Neural cell (in vitro differentiated cells): ENCODE data around the gene ITIH4. TPM values are rescaled to one million over a fixed set of nuclear protein-coding genes. Genes with fewer than 3 reads are reported as not detected.

Source experiments
- H2AFZ ChIP-seq: fragments of 200-600, 300-800 bp; sonication (generic), shearing (Covaris generic); 2 replicates; pipeline ENCODE4 v1.6.0; 2014; ENCODE audit warnings: low read depth, mild to moderate bottlenecking, antibody characterized with exemption, low read length, moderate library complexity
- H3F3A ChIP-seq: fragments of 200-600 bp; shearing (Covaris generic); 2 replicates; pipeline ENCODE4 v1.6.1; 2016; ENCODE audit warnings: mild to moderate bottlenecking, moderate library complexity, mixed read lengths, antibody characterized with exemption, low read length; ENCODE audit not compliant: insufficient read depth, poor library complexity, severe bottlenecking
- H3K27ac ChIP-seq: fragments of 200-600, 300-800 bp; sonication (generic), shearing (Covaris generic); 2 replicates; pipeline ENCODE4 v1.5.1; 2014; ENCODE audit warnings: mild to moderate bottlenecking, low read length, moderate library complexity
- H3K27me3 ChIP-seq: fragments of 300-800, 200-600 bp; sonication (generic), shearing (Covaris generic); 2 replicates; pipeline ENCODE4 v1.6.0; 2014; ENCODE audit warnings: mild to moderate bottlenecking, low read depth, low read length, moderate library complexity; ENCODE audit not compliant: insufficient read depth
- H3K36me3 ChIP-seq: fragments of 300-800, 200-600 bp; sonication (generic), shearing (Covaris generic); 2 replicates; pipeline ENCODE4 v1.5.1; 2014; ENCODE audit warnings: mild to moderate bottlenecking, antibody characterized with exemption, low read length, moderate library complexity; ENCODE audit not compliant: insufficient read depth
- H3K4me2 ChIP-seq: fragments of 300-800, 200-600 bp; sonication (generic), shearing (Covaris generic); 2 replicates; pipeline ENCODE4 v1.6.0; 2014; ENCODE audit warnings: mild to moderate bottlenecking, low read length
- H3K4me3 ChIP-seq: fragments of 300-800, 200-600 bp; sonication (generic), shearing (Covaris generic); 2 replicates; pipeline ENCODE4 v1.5.1; 2014; ENCODE audit warnings: mild to moderate bottlenecking, low read length, moderate library complexity
- H3K79me2 ChIP-seq: fragments of 200-600 bp; shearing (Covaris generic); replicated peaks from 2 replicates; pipeline ENCODE4 v1.6.0; 2014; ENCODE audit warnings: mild to moderate bottlenecking, low read length, moderate library complexity; ENCODE audit not compliant: insufficient read depth
- H3K9ac ChIP-seq: fragments of 300-800, 200-600 bp; sonication (generic), shearing (Covaris generic); 2 replicates; pipeline ENCODE4 v1.6.1; 2016; ENCODE audit warnings: mild to moderate bottlenecking, low read length, mixed read lengths
- H3K9me2 ChIP-seq: fragments of 200-600 bp; shearing (Covaris generic); 2 replicates; pipeline ENCODE4 v1.6.1; 2016; ENCODE audit warnings: mild to moderate bottlenecking, low read length, mixed read lengths; ENCODE audit not compliant: insufficient read depth
- H3K9me3 ChIP-seq: fragments of 200-600, 300-800 bp; sonication (generic), shearing (Covaris generic); 2 replicates; pipeline ENCODE4 v1.6.1; 2016; ENCODE audit warnings: mild to moderate bottlenecking, mixed run types, low read length, moderate library complexity, mixed read lengths
- H4K20me1 ChIP-seq: fragments of 200-600 bp; shearing (Covaris generic); 2 replicates; pipeline ENCODE4 v1.6.1; 2016; ENCODE audit warnings: mild to moderate bottlenecking, mixed run types; ENCODE audit not compliant: insufficient read depth
- CTCF ChIP-seq: fragments of 450-650 bp; IDR thresholded peaks from 2 replicates; pipeline ENCODE4 v1.5.1; 2014; ENCODE audit warnings: antibody characterized with exemption, mild to moderate bottlenecking, moderate library complexity; ENCODE audit not compliant: poor library complexity, severe bottlenecking
- EP300 ChIP-seq: fragments of 450-650 bp; conservative IDR thresholded peaks from 2 replicates; pipeline ENCODE4 v1.6.1; 2014; ENCODE audit warnings: antibody characterized with exemption, mild to moderate bottlenecking, moderate library complexity; ENCODE audit not compliant: poor library complexity, severe bottlenecking
- EZH2 ChIP-seq: fragments of 200-600, 300-800 bp; shearing (Covaris generic), sonication (generic); IDR thresholded peaks from 2 replicates; pipeline ENCODE4 v1.6.1; 2014; ENCODE audit warnings: antibody characterized with exemption, low read length, borderline replicate concordance, mild to moderate bottlenecking; ENCODE audit not compliant: insufficient read depth, poor library complexity, severe bottlenecking
- MXI1 ChIP-seq: fragments of 450-650 bp; conservative IDR thresholded peaks from 2 replicates; pipeline ENCODE4 v1.6.1; 2014; ENCODE audit warnings: antibody characterized with exemption, mild to moderate bottlenecking; ENCODE audit not compliant: poor library complexity, severe bottlenecking
- POLR2AphosphoS5 ChIP-seq: IDR thresholded peaks from 2 replicates; pipeline ENCODE4 v1.6.1; 2012
- RAD21 ChIP-seq: fragments of 450-650 bp; conservative IDR thresholded peaks from 2 replicates; pipeline ENCODE4 v1.6.1; 2014; ENCODE audit warnings: antibody characterized with exemption, mild to moderate bottlenecking, moderate library complexity
- SMC3 ChIP-seq: fragments of 450-650 bp; conservative IDR thresholded peaks from 2 replicates; pipeline ENCODE4 v1.6.1; 2014; ENCODE audit warnings: antibody characterized with exemption, mild to moderate bottlenecking, moderate library complexity; ENCODE audit not compliant: poor library complexity
- TAF1 ChIP-seq: IDR thresholded peaks from 2 replicates; pipeline ENCODE4 v1.6.1; 2012; ENCODE audit warnings: low read depth
- polyA plus RNA-seq: library from polyadenylated mRNA; depleted of rRNA; stranded (reverse); fragments of >200 nt; gene quantifications from 2 replicates; pipeline ENCODE4 v1.2.3, GENCODE V29; 2014
- TF ChIP-seq, protein P1 (sequence below): IDR thresholded peaks from 2 replicates; pipeline ENCODE4 v1.6.1; 2012; ENCODE audit warnings: borderline replicate concordance

ITIH4 gene
- polyA plus RNA-seq, 1 donor from 2014 or later = 16.3 TPM

DNA sequence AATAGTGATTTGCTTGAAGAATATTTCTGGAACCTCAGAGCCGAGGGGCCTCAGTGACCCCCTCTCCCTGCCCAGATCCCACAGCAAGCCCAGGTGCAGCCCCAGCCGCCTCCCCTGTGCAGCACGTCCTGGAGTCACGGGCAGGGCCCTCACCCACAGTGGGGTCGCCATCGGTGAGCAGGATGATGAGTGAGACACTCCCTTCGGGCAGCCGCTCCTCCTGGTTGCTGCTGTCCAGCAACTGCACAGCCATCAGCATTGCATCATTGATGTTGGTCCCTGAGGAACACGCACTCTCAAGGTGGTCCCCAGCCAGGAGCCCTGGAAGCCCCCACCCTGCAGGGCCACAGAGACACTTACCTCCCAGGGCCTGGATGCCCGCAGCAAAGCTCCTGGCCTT, 6.4 kb downstream of the ITIH4 start:
- Histone ChIP-seq H2AFZ (no peak overlapping the region), H3K9ac (no peak overlapping the region), H4K20me1 (no peaks in the 10 kb centered on the region), H3K4me2 (no peak overlapping the region), H3K27me3 (no peaks in the 10 kb centered on the region), H3K36me3 (no peaks in the 10 kb centered on the region), H3K27ac (no peak overlapping the region), H3K79me2 (no peaks in the 10 kb centered on the region), H3K9me3 (no peaks in the 10 kb centered on the region), H3K9me2 (no peaks in the 10 kb centered on the region), H3F3A (no peaks in the 10 kb centered on the region), H3K4me3 (no peak overlapping the region)
- TF ChIP-seq TAF1 = no peak
- no peak for TF ChIP-seq EZH2
- TF ChIP-seq MXI1 = no peak
- no peak for TF ChIP-seq CTCF
- TF ChIP-seq, protein P1, sequence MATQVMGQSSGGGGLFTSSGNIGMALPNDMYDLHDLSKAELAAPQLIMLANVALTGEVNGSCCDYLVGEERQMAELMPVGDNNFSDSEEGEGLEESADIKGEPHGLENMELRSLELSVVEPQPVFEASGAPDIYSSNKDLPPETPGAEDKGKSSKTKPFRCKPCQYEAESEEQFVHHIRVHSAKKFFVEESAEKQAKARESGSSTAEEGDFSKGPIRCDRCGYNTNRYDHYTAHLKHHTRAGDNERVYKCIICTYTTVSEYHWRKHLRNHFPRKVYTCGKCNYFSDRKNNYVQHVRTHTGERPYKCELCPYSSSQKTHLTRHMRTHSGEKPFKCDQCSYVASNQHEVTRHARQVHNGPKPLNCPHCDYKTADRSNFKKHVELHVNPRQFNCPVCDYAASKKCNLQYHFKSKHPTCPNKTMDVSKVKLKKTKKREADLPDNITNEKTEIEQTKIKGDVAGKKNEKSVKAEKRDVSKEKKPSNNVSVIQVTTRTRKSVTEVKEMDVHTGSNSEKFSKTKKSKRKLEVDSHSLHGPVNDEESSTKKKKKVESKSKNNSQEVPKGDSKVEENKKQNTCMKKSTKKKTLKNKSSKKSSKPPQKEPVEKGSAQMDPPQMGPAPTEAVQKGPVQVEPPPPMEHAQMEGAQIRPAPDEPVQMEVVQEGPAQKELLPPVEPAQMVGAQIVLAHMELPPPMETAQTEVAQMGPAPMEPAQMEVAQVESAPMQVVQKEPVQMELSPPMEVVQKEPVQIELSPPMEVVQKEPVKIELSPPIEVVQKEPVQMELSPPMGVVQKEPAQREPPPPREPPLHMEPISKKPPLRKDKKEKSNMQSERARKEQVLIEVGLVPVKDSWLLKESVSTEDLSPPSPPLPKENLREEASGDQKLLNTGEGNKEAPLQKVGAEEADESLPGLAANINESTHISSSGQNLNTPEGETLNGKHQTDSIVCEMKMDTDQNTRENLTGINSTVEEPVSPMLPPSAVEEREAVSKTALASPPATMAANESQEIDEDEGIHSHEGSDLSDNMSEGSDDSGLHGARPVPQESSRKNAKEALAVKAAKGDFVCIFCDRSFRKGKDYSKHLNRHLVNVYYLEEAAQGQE = no peak
- no peak for TF ChIP-seq RAD21

- no peaks in the 10 kb centered on the region for H3K9me2 ChIP-seq
- no peaks in the 10 kb centered on the region for H3K36me3 ChIP-seq
- H2AFZ ChIP-seq = no peak overlapping the region
- TF ChIP-seq EZH2 (no peak), RAD21 (no peak), POLR2AphosphoS5 (no peak), SMC3 (no peak), CTCF (no peak), EP300 (no peak), TAF1 (no peak)
- TF ChIP-seq, protein P1 = no peak
- H3K27me3 ChIP-seq = no peaks in the 10 kb centered on the region
- no peaks in the 10 kb centered on the region for H3K9me3 ChIP-seq
- no peaks in the 10 kb centered on the region for H3F3A ChIP-seq
- H3K79me2 ChIP-seq = no peaks in the 10 kb centered on the region
- H3K4me3 ChIP-seq = no peak overlapping the region
- H4K20me1 ChIP-seq = no peaks in the 10 kb centered on the region
- no peak overlapping the region for H3K27ac ChIP-seq
- no peak overlapping the region for H3K9ac ChIP-seq
- H3K4me2 ChIP-seq = no peak overlapping the region
Measured at GRCh38 chr3:52822363-52822762, 8.1 kb downstream of the ITIH4 start.
